GM23338 (cell line): Measurements from ENCODE around the gene PPP6R1.

ENCODE experiments used
- CREB1 ChIP-seq: fragments of 250-450 bp; sonication (Bioruptor Pico); IDR thresholded peaks from 2 replicates; pipeline ENCODE4 v1.5.0; 2020; ENCODE audit warnings: low read depth, mild to moderate bottlenecking, moderate library complexity
- EZH2 ChIP-seq: fragments of 200-600 bp; sonication (generic); IDR thresholded peaks from one replicate; pipeline ENCODE4 v1.8.0; 2017; ENCODE audit warnings: antibody characterized with exemption, mild to moderate bottlenecking, low read depth; ENCODE audit not compliant: unreplicated experiment
- EZH2phosphoT487 ChIP-seq: fragments of 200-600 bp; sonication (generic); IDR thresholded peaks from one replicate; pipeline ENCODE4 v1.8.1; 2018; ENCODE audit warnings: antibody characterized with exemption; ENCODE audit not compliant: unreplicated experiment
- JUNB ChIP-seq: IDR thresholded peaks from one replicate; pipeline ENCODE4 v1.6.1; 2016; ENCODE audit warnings: antibody characterized with exemption; ENCODE audit not compliant: unreplicated experiment
- NANOG ChIP-seq: IDR thresholded peaks from 2 replicates; pipeline ENCODE4 v1.6.1; 2016; ENCODE audit warnings: antibody characterized with exemption, borderline replicate concordance
- POLR2AphosphoS5 ChIP-seq: IDR thresholded peaks from 2 replicates; pipeline ENCODE4 v1.6.1; 2016; ENCODE audit warnings: antibody characterized with exemption, low read depth
- STAT1 ChIP-seq: IDR thresholded peaks from one replicate; pipeline ENCODE4 v1.6.1; 2016; ENCODE audit warnings: antibody characterized with exemption; ENCODE audit not compliant: unreplicated experiment
- ZNF331 ChIP-seq: fragments of 250-450 bp; sonication (Bioruptor Pico); IDR thresholded peaks from 2 replicates; pipeline ENCODE4 v1.5.0; 2020; ENCODE audit warnings: low read depth, mild to moderate bottlenecking, moderate library complexity
- TF ChIP-seq, protein P1 (sequence below), 2 experiments: fragments of 200-600 bp in 1 of 2; sonication (generic) in 1 of 2; conservative IDR thresholded peaks; 2 replicates each; pipeline versions ENCODE4 v1.5.1 to v1.6.1; 2016 to 2017; ENCODE audit warnings: antibody characterized with exemption in 2 of 2, low read depth in 2 of 2, mild to moderate bottlenecking in 2 of 2, moderate library complexity in 1 of 2
- TF ChIP-seq, protein P2 (sequence below): IDR thresholded peaks from one replicate; pipeline ENCODE4 v1.6.1; 2018; ENCODE audit warnings: antibody characterized with exemption; ENCODE audit not compliant: unreplicated experiment
- TF ChIP-seq, protein P3 (sequence below): fragments of 250-450 bp; sonication (Bioruptor Pico); IDR thresholded peaks from 2 replicates; pipeline ENCODE4 v1.5.0; 2020; ENCODE audit warnings: mild to moderate bottlenecking, moderate library complexity

DNA sequence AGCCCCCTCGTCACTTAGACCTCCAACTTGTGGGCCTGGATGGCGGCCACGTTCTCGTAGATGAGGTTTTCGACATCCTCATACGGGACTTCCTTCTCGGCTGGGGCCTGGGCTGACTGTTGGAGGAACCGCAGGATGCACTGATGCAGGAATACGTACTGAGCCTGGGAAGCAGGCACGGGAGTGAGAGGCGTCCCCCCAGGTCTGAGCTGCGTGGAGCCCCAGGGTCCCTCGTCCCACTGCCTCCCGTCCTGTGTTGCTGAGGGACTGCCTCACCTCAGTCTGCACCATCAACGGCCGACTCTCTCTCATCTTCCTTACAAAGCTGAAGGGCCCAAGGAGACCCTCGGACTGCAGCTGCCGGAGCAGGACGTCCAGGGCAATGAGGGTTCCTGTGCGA, 77.1 kb downstream of the PPP6R1 start:
- TF ChIP-seq, protein P1, sequence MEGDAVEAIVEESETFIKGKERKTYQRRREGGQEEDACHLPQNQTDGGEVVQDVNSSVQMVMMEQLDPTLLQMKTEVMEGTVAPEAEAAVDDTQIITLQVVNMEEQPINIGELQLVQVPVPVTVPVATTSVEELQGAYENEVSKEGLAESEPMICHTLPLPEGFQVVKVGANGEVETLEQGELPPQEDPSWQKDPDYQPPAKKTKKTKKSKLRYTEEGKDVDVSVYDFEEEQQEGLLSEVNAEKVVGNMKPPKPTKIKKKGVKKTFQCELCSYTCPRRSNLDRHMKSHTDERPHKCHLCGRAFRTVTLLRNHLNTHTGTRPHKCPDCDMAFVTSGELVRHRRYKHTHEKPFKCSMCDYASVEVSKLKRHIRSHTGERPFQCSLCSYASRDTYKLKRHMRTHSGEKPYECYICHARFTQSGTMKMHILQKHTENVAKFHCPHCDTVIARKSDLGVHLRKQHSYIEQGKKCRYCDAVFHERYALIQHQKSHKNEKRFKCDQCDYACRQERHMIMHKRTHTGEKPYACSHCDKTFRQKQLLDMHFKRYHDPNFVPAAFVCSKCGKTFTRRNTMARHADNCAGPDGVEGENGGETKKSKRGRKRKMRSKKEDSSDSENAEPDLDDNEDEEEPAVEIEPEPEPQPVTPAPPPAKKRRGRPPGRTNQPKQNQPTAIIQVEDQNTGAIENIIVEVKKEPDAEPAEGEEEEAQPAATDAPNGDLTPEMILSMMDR (conservative IDR thresholded peaks at IDR 0.05; ENCODE audit: low read depth in 2 of 2), result no peak
- TF ChIP-seq EZH2phosphoT487 (no peak), NANOG (no peak), EZH2 (no peak), STAT1 (no peak), POLR2AphosphoS5 (no peak), CREB1 (CRISPR knock-in tag) (no peak), JUNB (no peak), ZNF331 (CRISPR knock-in tag) (no peak)
- TF ChIP-seq, protein P2, sequence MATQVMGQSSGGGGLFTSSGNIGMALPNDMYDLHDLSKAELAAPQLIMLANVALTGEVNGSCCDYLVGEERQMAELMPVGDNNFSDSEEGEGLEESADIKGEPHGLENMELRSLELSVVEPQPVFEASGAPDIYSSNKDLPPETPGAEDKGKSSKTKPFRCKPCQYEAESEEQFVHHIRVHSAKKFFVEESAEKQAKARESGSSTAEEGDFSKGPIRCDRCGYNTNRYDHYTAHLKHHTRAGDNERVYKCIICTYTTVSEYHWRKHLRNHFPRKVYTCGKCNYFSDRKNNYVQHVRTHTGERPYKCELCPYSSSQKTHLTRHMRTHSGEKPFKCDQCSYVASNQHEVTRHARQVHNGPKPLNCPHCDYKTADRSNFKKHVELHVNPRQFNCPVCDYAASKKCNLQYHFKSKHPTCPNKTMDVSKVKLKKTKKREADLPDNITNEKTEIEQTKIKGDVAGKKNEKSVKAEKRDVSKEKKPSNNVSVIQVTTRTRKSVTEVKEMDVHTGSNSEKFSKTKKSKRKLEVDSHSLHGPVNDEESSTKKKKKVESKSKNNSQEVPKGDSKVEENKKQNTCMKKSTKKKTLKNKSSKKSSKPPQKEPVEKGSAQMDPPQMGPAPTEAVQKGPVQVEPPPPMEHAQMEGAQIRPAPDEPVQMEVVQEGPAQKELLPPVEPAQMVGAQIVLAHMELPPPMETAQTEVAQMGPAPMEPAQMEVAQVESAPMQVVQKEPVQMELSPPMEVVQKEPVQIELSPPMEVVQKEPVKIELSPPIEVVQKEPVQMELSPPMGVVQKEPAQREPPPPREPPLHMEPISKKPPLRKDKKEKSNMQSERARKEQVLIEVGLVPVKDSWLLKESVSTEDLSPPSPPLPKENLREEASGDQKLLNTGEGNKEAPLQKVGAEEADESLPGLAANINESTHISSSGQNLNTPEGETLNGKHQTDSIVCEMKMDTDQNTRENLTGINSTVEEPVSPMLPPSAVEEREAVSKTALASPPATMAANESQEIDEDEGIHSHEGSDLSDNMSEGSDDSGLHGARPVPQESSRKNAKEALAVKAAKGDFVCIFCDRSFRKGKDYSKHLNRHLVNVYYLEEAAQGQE, result no peak
- TF ChIP-seq, protein P3, sequence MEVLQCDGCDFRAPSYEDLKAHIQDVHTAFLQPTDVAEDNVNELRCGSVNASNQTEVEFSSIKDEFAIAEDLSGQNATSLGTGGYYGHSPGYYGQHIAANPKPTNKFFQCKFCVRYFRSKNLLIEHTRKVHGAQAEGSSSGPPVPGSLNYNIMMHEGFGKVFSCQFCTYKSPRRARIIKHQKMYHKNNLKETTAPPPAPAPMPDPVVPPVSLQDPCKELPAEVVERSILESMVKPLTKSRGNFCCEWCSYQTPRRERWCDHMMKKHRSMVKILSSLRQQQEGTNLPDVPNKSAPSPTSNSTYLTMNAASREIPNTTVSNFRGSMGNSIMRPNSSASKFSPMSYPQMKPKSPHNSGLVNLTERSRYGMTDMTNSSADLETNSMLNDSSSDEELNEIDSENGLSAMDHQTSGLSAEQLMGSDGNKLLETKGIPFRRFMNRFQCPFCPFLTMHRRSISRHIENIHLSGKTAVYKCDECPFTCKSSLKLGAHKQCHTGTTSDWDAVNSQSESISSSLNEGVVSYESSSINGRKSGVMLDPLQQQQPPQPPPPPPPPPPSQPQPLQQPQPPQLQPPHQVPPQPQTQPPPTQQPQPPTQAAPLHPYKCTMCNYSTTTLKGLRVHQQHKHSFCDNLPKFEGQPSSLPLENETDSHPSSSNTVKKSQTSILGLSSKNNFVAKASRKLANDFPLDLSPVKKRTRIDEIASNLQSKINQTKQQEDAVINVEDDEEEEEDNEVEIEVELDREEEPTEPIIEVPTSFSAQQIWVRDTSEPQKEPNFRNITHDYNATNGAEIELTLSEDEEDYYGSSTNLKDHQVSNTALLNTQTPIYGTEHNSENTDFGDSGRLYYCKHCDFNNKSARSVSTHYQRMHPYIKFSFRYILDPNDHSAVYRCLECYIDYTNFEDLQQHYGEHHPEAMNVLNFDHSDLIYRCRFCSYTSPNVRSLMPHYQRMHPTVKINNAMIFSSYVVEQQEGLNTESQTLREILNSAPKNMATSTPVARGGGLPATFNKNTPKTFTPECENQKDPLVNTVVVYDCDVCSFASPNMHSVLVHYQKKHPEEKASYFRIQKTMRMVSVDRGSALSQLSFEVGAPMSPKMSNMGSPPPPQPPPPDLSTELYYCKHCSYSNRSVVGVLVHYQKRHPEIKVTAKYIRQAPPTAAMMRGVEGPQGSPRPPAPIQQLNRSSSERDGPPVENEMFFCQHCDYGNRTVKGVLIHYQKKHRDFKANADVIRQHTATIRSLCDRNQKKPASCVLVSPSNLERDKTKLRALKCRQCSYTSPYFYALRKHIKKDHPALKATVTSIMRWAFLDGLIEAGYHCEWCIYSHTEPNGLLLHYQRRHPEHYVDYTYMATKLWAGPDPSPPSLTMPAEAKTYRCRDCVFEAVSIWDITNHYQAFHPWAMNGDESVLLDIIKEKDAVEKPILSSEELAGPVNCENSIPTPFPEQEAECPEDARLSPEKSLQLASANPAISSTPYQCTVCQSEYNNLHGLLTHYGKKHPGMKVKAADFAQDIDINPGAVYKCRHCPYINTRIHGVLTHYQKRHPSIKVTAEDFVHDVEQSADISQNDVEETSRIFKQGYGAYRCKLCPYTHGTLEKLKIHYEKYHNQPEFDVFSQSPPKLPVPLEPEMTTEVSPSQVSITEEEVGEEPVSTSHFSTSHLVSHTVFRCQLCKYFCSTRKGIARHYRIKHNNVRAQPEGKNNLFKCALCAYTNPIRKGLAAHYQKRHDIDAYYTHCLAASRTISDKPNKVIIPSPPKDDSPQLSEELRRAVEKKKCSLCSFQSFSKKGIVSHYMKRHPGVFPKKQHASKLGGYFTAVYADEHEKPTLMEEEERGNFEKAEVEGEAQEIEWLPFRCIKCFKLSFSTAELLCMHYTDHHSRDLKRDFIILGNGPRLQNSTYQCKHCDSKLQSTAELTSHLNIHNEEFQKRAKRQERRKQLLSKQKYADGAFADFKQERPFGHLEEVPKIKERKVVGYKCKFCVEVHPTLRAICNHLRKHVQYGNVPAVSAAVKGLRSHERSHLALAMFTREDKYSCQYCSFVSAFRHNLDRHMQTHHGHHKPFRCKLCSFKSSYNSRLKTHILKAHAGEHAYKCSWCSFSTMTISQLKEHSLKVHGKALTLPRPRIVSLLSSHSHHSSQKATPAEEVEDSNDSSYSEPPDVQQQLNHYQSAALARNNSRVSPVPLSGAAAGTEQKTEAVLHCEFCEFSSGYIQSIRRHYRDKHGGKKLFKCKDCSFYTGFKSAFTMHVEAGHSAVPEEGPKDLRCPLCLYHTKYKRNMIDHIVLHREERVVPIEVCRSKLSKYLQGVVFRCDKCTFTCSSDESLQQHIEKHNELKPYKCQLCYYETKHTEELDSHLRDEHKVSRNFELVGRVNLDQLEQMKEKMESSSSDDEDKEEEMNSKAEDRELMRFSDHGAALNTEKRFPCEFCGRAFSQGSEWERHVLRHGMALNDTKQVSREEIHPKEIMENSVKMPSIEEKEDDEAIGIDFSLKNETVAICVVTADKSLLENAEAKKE, result no peak
